GM21528 (cell line): ENCODE results near the gene SELENON.
A peak's percentile ranks its signal among the peaks of the same experiment; 100 is the strongest.

Experiments
- ATAC-seq: cut with Tn5 transposase; IDR thresholded peaks from one replicate; pipeline ENCODE4 v1.9.1; 2021; ENCODE audit warnings: mild to moderate bottlenecking, moderate library complexity; ENCODE audit not compliant: unreplicated experiment, low FRiP score

The SELENON gene

GRCh38 chr1:25858906-25859789 is 59.2 kb downstream of the SELENON start, which contains the start of gene AUNIP:
AUNIP (minus strand) TSS chr1:25859457; CDS start chr1:25859357, 100 bp downstream.
- ATAC-seq = peak; percentile 79

- no peak for ATAC-seq
These were observed 61.6 kb downstream of the SELENON start for GRCh38 chr1:25861316-25862286.

- no peak for ATAC-seq
These were observed 62.9 kb downstream of the SELENON start for GRCh38 chr1:25862785-25863485.

- ATAC-seq = no peak
These were observed 63.7 kb downstream of the SELENON start for GRCh38 chr1:25863486-25864262.

- ATAC-seq = no peak
These were observed 64.4 kb downstream of the SELENON start for GRCh38 chr1:25864434-25864833.

- no peak for ATAC-seq
These were observed 66.3 kb downstream of the SELENON start for GRCh38 chr1:25866288-25866687.

GRCh38 chr1:25867210-25867991 is 67.4 kb downstream of the SELENON start:
- no peak for ATAC-seq
